ENCODE results near the gene MYCT1.

MYCT1 gene

GRCh38 chr6:152723398-152723797 is 25.7 kb downstream of the MYCT1 start:
- DNase-seq (ENCODE audit: low spot score), result no peak

DNA sequence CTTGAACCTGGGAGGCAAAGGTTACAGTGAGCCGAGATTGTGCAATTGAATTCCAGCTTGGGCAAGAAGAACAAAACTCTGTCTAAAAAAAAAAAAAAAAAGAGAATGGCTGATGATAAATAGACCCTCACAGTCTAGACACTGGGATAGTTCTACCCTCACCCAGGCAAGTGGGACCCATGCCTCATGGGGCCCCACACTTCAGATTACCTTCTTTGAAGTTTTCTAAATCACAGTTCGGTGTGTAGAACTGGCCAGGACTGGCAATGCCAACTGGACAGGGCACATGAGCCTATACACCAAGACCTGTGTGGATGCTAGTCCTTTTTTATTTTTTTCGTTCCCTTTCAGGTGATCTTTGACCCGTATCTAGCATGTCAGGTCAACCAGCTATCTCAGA is 28.6 kb downstream of the MYCT1 start:
- no peak for DNase-seq (ENCODE audit: low spot score)

GRCh38 chr6:152727507-152727906 is 29.8 kb downstream of the MYCT1 start:
- no peak for DNase-seq (ENCODE audit: low spot score)

GRCh38 chr6:152734630-152735029 is 36.9 kb downstream of the MYCT1 start:
- DNase-seq (ENCODE audit: low spot score), result no peak

GRCh38 chr6:152736687-152737273 is 39.1 kb downstream of the MYCT1 start:
- no peak for DNase-seq (ENCODE audit: low spot score)

- no peak for DNase-seq (ENCODE audit: low spot score)
Measured at GRCh38 chr6:152745509-152746171, 47.9 kb downstream of the MYCT1 start.

DNA sequence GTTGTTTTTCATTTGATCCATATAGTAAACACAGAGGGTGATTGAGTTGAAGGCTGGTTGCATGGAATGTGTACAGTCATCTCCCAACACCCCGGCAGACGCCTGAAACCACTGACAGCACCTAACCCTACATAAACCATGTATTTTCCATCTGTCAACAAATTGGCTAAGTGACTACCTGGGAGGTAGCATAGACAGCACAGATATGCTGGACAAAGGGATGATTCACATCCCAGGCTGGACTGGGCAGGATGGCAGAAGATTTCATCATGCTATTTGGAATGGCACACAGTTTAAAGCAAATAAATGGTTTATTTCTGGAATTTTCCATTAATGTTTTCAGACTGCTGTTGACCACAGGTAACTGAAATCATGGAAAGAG is 48.5 kb downstream of the MYCT1 start:
- no peak for DNase-seq (ENCODE audit: low spot score)

DNA sequence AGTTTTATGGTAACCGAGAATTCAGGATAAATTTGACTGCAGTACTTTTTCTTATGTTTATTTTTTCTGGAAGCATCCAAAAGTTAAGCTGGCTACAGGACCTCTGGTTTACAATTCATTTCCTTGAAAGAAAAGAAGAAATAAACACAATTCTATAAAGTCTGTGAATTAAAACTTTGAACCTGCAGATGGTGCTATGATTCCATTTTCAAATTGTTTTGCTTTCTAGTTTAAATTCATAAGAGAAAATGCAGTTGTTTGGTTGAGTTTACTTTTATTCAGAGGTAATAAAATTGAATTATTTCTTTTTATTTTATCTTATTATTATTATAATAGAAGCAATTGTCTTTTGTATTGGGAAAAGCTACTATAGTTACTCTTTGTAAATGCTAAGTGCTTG is 51.1 kb downstream of the MYCT1 start:
- peak; percentile 4 for DNase-seq (ENCODE audit: low spot score)

- no peak for DNase-seq (ENCODE audit: low spot score)
Measured at GRCh38 chr6:152749336-152749735, 51.6 kb downstream of the MYCT1 start.

DNA sequence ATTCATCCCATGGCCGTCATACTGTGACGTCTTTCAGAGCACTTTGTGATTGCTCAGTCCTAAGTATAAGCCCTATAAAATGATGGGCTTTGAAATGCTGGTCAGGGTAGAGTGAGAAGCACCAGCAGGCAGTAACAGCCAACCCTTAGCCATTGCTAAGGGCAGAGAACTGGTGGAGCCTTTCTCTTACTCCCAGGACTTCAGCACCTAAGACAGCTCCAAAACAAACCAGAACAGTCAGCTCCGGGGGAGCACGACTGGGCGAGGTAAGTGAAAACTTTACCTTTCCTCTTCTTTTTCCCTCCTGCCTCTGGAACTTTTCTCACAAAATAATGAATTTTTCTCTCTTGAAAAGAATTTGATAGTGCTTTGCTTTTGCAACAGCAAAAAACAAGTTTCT is 53.0 kb downstream of the MYCT1 start, which contains the start of gene VIP:
TSS of gene VIP (plus strand) at position 104 of the 400 bp plus-strand sequence. CDS start 1,381 bp downstream, outside the sequence.
- DNase-seq (ENCODE audit: low spot score), result no peak

- DNase-seq (ENCODE audit: low spot score), result no peak
Measured at GRCh38 chr6:152765331-152765730, 67.6 kb downstream of the MYCT1 start.

- DNase-seq (ENCODE audit: low spot score), result no peak
Measured at GRCh38 chr6:152769159-152769558, 71.5 kb downstream of the MYCT1 start.

GRCh38 chr6:152769993-152770392 is 72.3 kb downstream of the MYCT1 start:
- no peak for DNase-seq (ENCODE audit: low spot score)

DNA sequence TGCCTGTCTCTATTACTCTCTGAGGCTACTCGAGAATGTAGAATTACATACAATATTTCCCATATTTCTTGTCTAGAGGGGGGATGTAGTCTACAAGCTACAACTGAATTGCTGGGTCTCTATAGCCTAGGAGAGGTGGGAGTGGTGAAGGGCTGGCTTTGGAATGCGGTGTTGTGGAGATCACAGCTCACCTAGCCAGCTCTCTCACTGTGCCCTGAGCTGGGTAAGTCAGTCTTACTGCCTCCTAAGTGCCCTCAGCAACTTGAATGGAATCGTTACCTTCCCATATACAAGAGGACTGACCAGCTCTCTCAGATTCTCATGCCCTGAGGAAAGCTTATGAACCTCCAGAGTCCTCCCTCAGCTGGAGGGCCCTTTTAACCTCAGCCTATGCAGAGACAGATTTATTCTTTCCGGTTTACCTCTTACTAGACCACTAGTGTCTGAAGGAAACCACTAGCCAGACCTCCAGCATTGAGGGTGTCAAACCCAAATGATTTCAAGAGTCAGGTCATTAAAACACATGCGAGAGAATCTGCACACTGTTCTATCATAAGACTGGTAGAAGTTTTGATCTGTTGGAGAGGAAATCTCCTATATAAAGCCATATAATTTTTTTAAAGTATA is 73.5 kb downstream of the MYCT1 start:
- DNase-seq (ENCODE audit: low spot score), result no peak
